H1 (cell line): Measurements from ENCODE around the gene CACNG1. TPM values are rescaled to one million over a fixed set of nuclear protein-coding genes. Genes with fewer than 3 reads are reported as not detected.

Source experiments
- CTCF ChIA-PET: fragments of 300-600 bp; sonication (Branson Sonifier 250); formaldehyde crosslinking; loops from one replicate; lab custom pipeline; 2021; ENCODE audit not compliant: partially characterized antibody; lab: Charles Lee
- POLR2A ChIA-PET: fragments of 300-600 bp; sonication (Branson Sonifier 250); formaldehyde crosslinking; loops from one replicate; lab custom pipeline; 2021; ENCODE audit warnings: inconsistent platforms; ENCODE audit not compliant: partially characterized antibody; lab: Charles Lee
- DNase-seq, 2 experiments: peaks; one replicate each; pipeline versions ENCODE4 v3.0.0 to v3.0.0-alpha.2; 2010 to 2022; ENCODE audit warnings: low spot score in 2 of 2, low read depth in 1 of 2, mixed read lengths in 1 of 2
- FAIRE-seq: peaks from 2 replicates; lab custom pipeline; 2011; peaks lifted over from hg19 to GRCh38; lab: Jason Lieb, UNC
- H2AFZ ChIP-seq: 2 replicates; pipeline ENCODE4 v1.8.1; 2012; ENCODE audit warnings: low read length, inconsistent platforms
- H2AK5ac ChIP-seq: 2 replicates; pipeline ENCODE4 v1.6.1; 2013; ENCODE audit warnings: low read depth, low read length
- H2BK120ac ChIP-seq: replicated peaks from 2 replicates; pipeline ENCODE3; 2013; ENCODE audit warnings: low read depth, low read length, inconsistent platforms
- H2BK12ac ChIP-seq: 2 replicates; pipeline ENCODE4 v1.6.1; 2013; ENCODE audit warnings: low read depth, low read length
- H2BK15ac ChIP-seq: 2 replicates; pipeline ENCODE4 v1.6.1; 2013; ENCODE audit warnings: low read length
- H2BK20ac ChIP-seq: 2 replicates; pipeline ENCODE4 v1.6.1; 2013; ENCODE audit warnings: low read length
- H2BK5ac ChIP-seq: 2 replicates; pipeline ENCODE4 v1.6.1; 2013; ENCODE audit warnings: low read depth, low read length
- H3K14ac ChIP-seq: 2 replicates; pipeline ENCODE4 v1.6.1; 2013; ENCODE audit warnings: inconsistent platforms; ENCODE audit not compliant: insufficient read length
- H3K18ac ChIP-seq: 2 replicates; pipeline ENCODE4 v1.6.1; 2013; ENCODE audit warnings: low read length; ENCODE audit errors: extremely low read depth
- H3K23ac ChIP-seq: 2 replicates; pipeline ENCODE4 v1.6.1; 2013; ENCODE audit warnings: inconsistent platforms; ENCODE audit not compliant: insufficient read length
- H3K23me2 ChIP-seq: 2 replicates; pipeline ENCODE4 v1.6.1; 2013; ENCODE audit warnings: low read depth, low read length
- H3K27ac ChIP-seq: 2 replicates; pipeline ENCODE4 v1.6.1; 2011; ENCODE audit warnings: low read depth, low read length, inconsistent platforms
- H3K27me3 ChIP-seq, 4 experiments: replicated peaks in 1 of 4; 1 replicate in 1 of 4; 2 replicates in 3 of 4; pipeline versions ENCODE4 v1.6.1 to v1.8.1; 2011 to 2013; ENCODE audit warnings: low read length in 3 of 4, mild to moderate bottlenecking in 3 of 4, inconsistent platforms in 2 of 4, mixed read lengths in 2 of 4, moderate library complexity in 1 of 4; ENCODE audit not compliant: control insufficient read depth in 3 of 4, insufficient read depth in 3 of 4; ENCODE audit errors: extremely low read depth in 1 of 4
- H3K36me3 ChIP-seq, 4 experiments: 2 replicates each; pipeline versions ENCODE4 v1.6.1 to v1.8.1; 2011 to 2013; ENCODE audit warnings: mild to moderate bottlenecking in 4 of 4, low read length in 3 of 4, moderate library complexity in 2 of 4, control low read depth in 1 of 4, inconsistent platforms in 1 of 4; ENCODE audit not compliant: insufficient read depth in 4 of 4, control insufficient read depth in 2 of 4
- H3K4ac ChIP-seq: replicated peaks from 2 replicates; pipeline ENCODE3; 2013; ENCODE audit warnings: low read length, low read depth, mixed read lengths, inconsistent platforms; ENCODE audit not compliant: insufficient read length
- H3K4me1 ChIP-seq, 4 experiments: replicated peaks in 1 of 4; 1 replicate in 1 of 4; 2 replicates in 3 of 4; pipeline versions ENCODE4 v1.6.1 to v1.8.1; 2011 to 2013; ENCODE audit warnings: low read length in 3 of 4, inconsistent platforms in 2 of 4, mixed read lengths in 1 of 4; ENCODE audit not compliant: insufficient read depth in 4 of 4, control insufficient read depth in 3 of 4
- H3K4me2 ChIP-seq, 2 experiments: 2 replicates each; pipeline versions ENCODE4 v1.6.1 to v1.8.1; 2011 to 2013; ENCODE audit warnings: low read depth in 2 of 2, low read length in 2 of 2, control low read depth in 1 of 2, inconsistent platforms in 1 of 2, mild to moderate bottlenecking in 1 of 2; ENCODE audit not compliant: insufficient read depth in 1 of 2
- H3K4me3 ChIP-seq, 4 experiments: fragments of 200-600, 300-600 bp in 1 of 4; sonication (generic), shearing (Covaris generic), sonication (Bioruptor Twin) in 1 of 4; 2 replicates each; pipeline versions ENCODE4 v1.5.1 to v1.8.1; 2011 to 2016; ENCODE audit warnings: low read length in 4 of 4, low read depth in 3 of 4, control low read depth in 2 of 4, inconsistent platforms in 2 of 4, mild to moderate bottlenecking in 2 of 4, mixed read lengths in 1 of 4, moderate library complexity in 1 of 4; ENCODE audit not compliant: insufficient read depth in 2 of 4; ENCODE audit errors: extremely low read depth in 1 of 4
- H3K56ac ChIP-seq: replicated peaks from 2 replicates; pipeline ENCODE3; 2013; ENCODE audit warnings: low read depth, mild to moderate bottlenecking, mixed read lengths, low read length, inconsistent platforms; ENCODE audit not compliant: insufficient read length
- H3K79me1 ChIP-seq: 2 replicates; pipeline ENCODE4 v1.6.1; 2013; ENCODE audit warnings: low read depth, low read length, control low read depth
- H3K79me2 ChIP-seq, 2 experiments: 2 replicates each; pipeline versions ENCODE4 v1.6.1 to v1.8.1; 2012 to 2013; ENCODE audit warnings: low read length in 2 of 2, mild to moderate bottlenecking in 2 of 2, inconsistent platforms in 1 of 2; ENCODE audit not compliant: insufficient read depth in 2 of 2, control insufficient read depth in 1 of 2
- H3K9ac ChIP-seq, 4 experiments: replicated peaks in 1 of 4; 1 replicate in 1 of 4; 2 replicates in 3 of 4; pipeline versions ENCODE4 v1.6.1 to v1.8.1; 2011 to 2013; ENCODE audit warnings: low read depth in 3 of 4, low read length in 3 of 4, control low read depth in 2 of 4, mild to moderate bottlenecking in 2 of 4, moderate library complexity in 2 of 4, inconsistent platforms in 1 of 4; ENCODE audit errors: extremely low read depth in 1 of 4
- H3K9me3 ChIP-seq, 2 experiments: 2 replicates each; pipeline versions ENCODE4 v1.6.1 to v1.8.1; 2012 to 2013; ENCODE audit warnings: mild to moderate bottlenecking in 2 of 2, moderate library complexity in 2 of 2, control low read depth in 1 of 2, inconsistent platforms in 1 of 2, low read depth in 1 of 2, low read length in 1 of 2, mixed read lengths in 1 of 2; ENCODE audit not compliant: insufficient read depth in 2 of 2
- H4K20me1 ChIP-seq, 2 experiments: replicated peaks in 1 of 2; 2 replicates each; pipeline versions ENCODE3 to v1.8.1; 2011 to 2013; ENCODE audit warnings: inconsistent platforms in 2 of 2, low read length in 2 of 2, mild to moderate bottlenecking in 1 of 2; ENCODE audit not compliant: insufficient read depth in 2 of 2, control insufficient read depth in 1 of 2
- H4K5ac ChIP-seq: 2 replicates; pipeline ENCODE4 v1.6.1; 2013; ENCODE audit warnings: low read length, low read depth, mixed read lengths, inconsistent platforms; ENCODE audit not compliant: insufficient read length
- H4K8ac ChIP-seq: 2 replicates; pipeline ENCODE4 v1.8.0; 2013; ENCODE audit warnings: mild to moderate bottlenecking, moderate library complexity, low read length, inconsistent platforms; ENCODE audit not compliant: insufficient read depth; ENCODE audit errors: extremely low read depth
- H4K91ac ChIP-seq: replicated peaks from 2 replicates; pipeline ENCODE3; 2013; ENCODE audit warnings: low read length, mixed read lengths, inconsistent platforms; ENCODE audit not compliant: insufficient read length
- JUND ChIP-seq: IDR thresholded peaks from 2 replicates; pipeline ENCODE4 v1.6.1; 2011; ENCODE audit warnings: mild to moderate bottlenecking, improper control_type of control experiment, low read length
- KDM5A ChIP-seq: fragments of 200-600 bp; IDR thresholded peaks from 2 replicates; pipeline ENCODE4 v1.7.1; 2012; ENCODE audit warnings: mild to moderate bottlenecking, low read length, inconsistent platforms, mixed read lengths
- PHF8 ChIP-seq: fragments of 200-600 bp; sonication (generic); conservative IDR thresholded peaks from 2 replicates; pipeline ENCODE4 v1.7.1; 2012; ENCODE audit warnings: low read depth, mild to moderate bottlenecking, inconsistent platforms, low read length, moderate library complexity
- POLR2AphosphoS5 ChIP-seq: IDR thresholded peaks from 2 replicates; pipeline ENCODE4 v1.6.1; 2011; ENCODE audit warnings: low read depth, low read length
- SIRT6 ChIP-seq: IDR thresholded peaks from one replicate; pipeline ENCODE4 v1.7.1; 2012; ENCODE audit warnings: low read length, inconsistent platforms
- SIX5 ChIP-seq: IDR thresholded peaks from 2 replicates; pipeline ENCODE4 v1.6.1; 2011; ENCODE audit warnings: mild to moderate bottlenecking, low read depth, low read length
- SP4 ChIP-seq: IDR thresholded peaks from 2 replicates; pipeline ENCODE4 v1.6.1; 2012; ENCODE audit warnings: low read length, inconsistent platforms
- SRF ChIP-seq: IDR thresholded peaks from 2 replicates; pipeline ENCODE4 v1.6.1; 2011; ENCODE audit warnings: mild to moderate bottlenecking, low read depth, low read length, moderate library complexity
- SUZ12 ChIP-seq: fragments of 200-600 bp; sonication (generic); IDR thresholded peaks from 2 replicates; pipeline ENCODE4 v1.6.1; 2012; ENCODE audit warnings: mild to moderate bottlenecking, inconsistent platforms, low read length, moderate library complexity, mixed read lengths
- TAF7 ChIP-seq: optimal IDR thresholded peaks from 2 replicates; pipeline ENCODE3; 2011; ENCODE audit warnings: low read depth, mild to moderate bottlenecking, inconsistent platforms, low read length, moderate library complexity, borderline replicate concordance
- TEAD4 ChIP-seq: IDR thresholded peaks from 2 replicates; pipeline ENCODE4 v1.6.1; 2012; ENCODE audit warnings: low read depth, low read length, inconsistent platforms, mixed read lengths
- ZNF274 ChIP-seq: IDR thresholded peaks from 2 replicates; pipeline ENCODE4 v1.7.0; 2012; ENCODE audit warnings: low read length, borderline replicate concordance; ENCODE audit errors: extremely low read depth
- WGBS, 2 experiments: shearing (Covaris generic) in 1 of 2; methylation state at CpG; one replicate each; pipeline versions ENCODE4 v1.1.6 to v1.1.7; 2013 to 2015; ENCODE audit warnings: low lambda C conversion rate in 2 of 2, mixed read lengths in 2 of 2, inconsistent platforms in 1 of 2, low coverage in 1 of 2, missing lambda C conversion rate in 1 of 2; ENCODE audit not compliant: insufficient replicate concordance in 2 of 2, insufficient coverage in 1 of 2, insufficient read length in 1 of 2; ENCODE audit errors: extremely low coverage in 1 of 2, missing lambda C conversion rate in 1 of 2; 5-methylcytosine and 5-hydroxymethylcytosine counted together
- polyA plus RNA-seq, 7 experiments: library from polyadenylated mRNA; depleted of rRNA in 3 of 7; stranded (reverse) in 5 of 7; unstranded in 2 of 7; fragments of >200 nt in 5 of 7; fragments of 200-250 nt in 2 of 7; gene quantifications; 1 replicate in 5 of 7; 2 replicates in 1 of 7; 4 replicates in 1 of 7; pipeline versions ENCODE4 v1.2.1 to v1.2.3, GENCODE V29; 2011 to 2013; ENCODE audit warnings: missing spikeins in 2 of 7, mixed read lengths in 2 of 7
- total RNA-seq: library from RNA; stranded (reverse); fragmentation: NEBNext Ultra II Directional; extraction: Animal tissue kit (Norgen Biotek cat#: 25700); gene quantifications from 2 replicates; pipeline ENCODE4 v1.2.1, GENCODE V29; 2021
- TF ChIP-seq, protein P1 (sequence below): IDR thresholded peaks from 2 replicates; pipeline ENCODE4 v1.6.1; 2012; ENCODE audit warnings: inconsistent platforms
- TF ChIP-seq, protein P2 (sequence below): IDR thresholded peaks from 2 replicates; pipeline ENCODE4 v1.6.1; 2012; ENCODE audit warnings: low read length, inconsistent platforms

CACNG1 gene
- total and polyA plus RNA-seq, 2 of the 8 experiments (the other 6 are each of a cell fraction or from before 2014, with no cell fraction given): not detected

DNA sequence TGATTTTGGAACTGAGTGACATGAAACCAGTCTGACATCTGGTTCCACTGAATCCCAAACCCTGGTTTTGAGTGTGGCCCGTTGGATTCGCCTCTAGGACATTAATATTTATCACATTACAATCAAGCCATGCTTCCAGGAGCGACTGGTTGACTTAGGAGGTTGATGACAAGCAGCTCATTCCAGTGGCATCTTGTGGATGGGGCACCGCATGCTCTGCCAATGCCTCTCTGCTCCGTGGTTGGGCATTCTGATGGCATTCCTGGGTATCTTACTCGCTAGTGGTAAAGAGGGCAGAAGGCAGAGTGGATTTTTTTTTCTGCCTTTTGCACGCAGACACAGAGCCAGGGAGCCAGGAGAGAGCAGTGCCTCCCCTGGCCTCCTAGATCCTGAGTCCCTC, 48.4 kb upstream of the CACNG1 start:
- H3K4me1 ChIP-seq: no peaks in the 10 kb centered on the region
- H3K9ac ChIP-seq: no peak overlapping the region
- no peak for FAIRE-seq
- CTCF ChIA-PET: interaction anchor here (1.5 kb wide), 1 partner anchor 20 kb away, joined by 3 read pairs; no protein-coding TSS in a partner anchor
- H3K9me3 ChIP-seq: no peaks in the 10 kb centered on the region
- H2BK120ac ChIP-seq: no peak overlapping the region
- no peak overlapping the region for H3K4ac ChIP-seq
- POLR2A ChIA-PET: no interaction called here
- H3K56ac ChIP-seq: no peak overlapping the region
- no peak overlapping the region for H2BK12ac ChIP-seq
- H4K8ac ChIP-seq: no peak overlapping the region
- H2AK5ac ChIP-seq: no peak overlapping the region
- H2BK5ac ChIP-seq: no peak overlapping the region
- H3K23me2 ChIP-seq: no peaks in the 10 kb centered on the region
- no peak overlapping the region for H2BK20ac ChIP-seq
- no peak overlapping the region for H2BK15ac ChIP-seq
- H3K27me3 ChIP-seq: no peaks in the 10 kb centered on the region
- H3K27ac ChIP-seq: no peak overlapping the region
- H4K5ac ChIP-seq: no peak overlapping the region
- H3K79me1 ChIP-seq: no peaks in the 10 kb centered on the region
- no peak overlapping the region for H2AFZ ChIP-seq
- H3K4me3 ChIP-seq: no peak overlapping the region
- no peak overlapping the region for H3K18ac ChIP-seq
- H4K91ac ChIP-seq: no peak overlapping the region
- 95% methylated on average over 7 of the region's 7 CpGs; no CpG with 5 or more reads in 1 of the 2 experiments for WGBS, 2 experiments
- no peaks in the 10 kb centered on the region for H3K36me3 ChIP-seq
- H4K20me1 ChIP-seq: no peaks in the 10 kb centered on the region
- H3K14ac ChIP-seq: no peak overlapping the region
- no peak overlapping the region for H3K4me2 ChIP-seq
- H3K79me2 ChIP-seq: no peaks in the 10 kb centered on the region
- no peak overlapping the region for H3K23ac ChIP-seq
- DNase-seq: no peak
- no peak for TF ChIP-seq SUZ12
- TF ChIP-seq, protein P1, sequence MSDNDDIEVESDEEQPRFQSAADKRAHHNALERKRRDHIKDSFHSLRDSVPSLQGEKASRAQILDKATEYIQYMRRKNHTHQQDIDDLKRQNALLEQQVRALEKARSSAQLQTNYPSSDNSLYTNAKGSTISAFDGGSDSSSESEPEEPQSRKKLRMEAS: no peak
- no peak for TF ChIP-seq SIRT6
- no peak for TF ChIP-seq SIX5
- TF ChIP-seq, protein P2, sequence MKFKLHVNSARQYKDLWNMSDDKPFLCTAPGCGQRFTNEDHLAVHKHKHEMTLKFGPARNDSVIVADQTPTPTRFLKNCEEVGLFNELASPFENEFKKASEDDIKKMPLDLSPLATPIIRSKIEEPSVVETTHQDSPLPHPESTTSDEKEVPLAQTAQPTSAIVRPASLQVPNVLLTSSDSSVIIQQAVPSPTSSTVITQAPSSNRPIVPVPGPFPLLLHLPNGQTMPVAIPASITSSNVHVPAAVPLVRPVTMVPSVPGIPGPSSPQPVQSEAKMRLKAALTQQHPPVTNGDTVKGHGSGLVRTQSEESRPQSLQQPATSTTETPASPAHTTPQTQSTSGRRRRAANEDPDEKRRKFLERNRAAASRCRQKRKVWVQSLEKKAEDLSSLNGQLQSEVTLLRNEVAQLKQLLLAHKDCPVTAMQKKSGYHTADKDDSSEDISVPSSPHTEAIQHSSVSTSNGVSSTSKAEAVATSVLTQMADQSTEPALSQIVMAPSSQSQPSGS: no peak
- TF ChIP-seq TEAD4: no peak
- no peak for TF ChIP-seq SRF
- TF ChIP-seq TAF7: no peak
- TF ChIP-seq JUND: no peak
- no peak for TF ChIP-seq KDM5A
- no peak for TF ChIP-seq PHF8
- no peak for TF ChIP-seq SP4
- no peak for TF ChIP-seq POLR2AphosphoS5
- no peak for TF ChIP-seq ZNF274
